Mucosa of stomach (tissue), 1 donor: Measurements from ENCODE around the gene UBLCP1.
"Not testable (repeated sequence)": the region's sequence is repeated elsewhere in the genome, so short reads cannot be mapped to it uniquely, and the experiment has no call there.

Experiments used
- H3K27me3 ChIP-seq: one replicate; pipeline ENCODE4 v1.7.0; 2013; ENCODE audit warnings: mild to moderate bottlenecking, low read length; ENCODE audit not compliant: control insufficient read depth, insufficient read depth
- H3K36me3 ChIP-seq: one replicate; pipeline ENCODE4 v1.7.0; 2013; ENCODE audit warnings: low read length; ENCODE audit not compliant: control insufficient read depth, insufficient read depth
- H3K4me1 ChIP-seq: one replicate; pipeline ENCODE4 v1.7.0; 2013; ENCODE audit warnings: mild to moderate bottlenecking, low read length; ENCODE audit not compliant: control insufficient read depth, insufficient read depth
- H3K4me3 ChIP-seq: one replicate; pipeline ENCODE4 v1.7.0; 2013; ENCODE audit warnings: low read length
- H3K9ac ChIP-seq: one replicate; pipeline ENCODE4 v1.7.0; 2013; ENCODE audit warnings: mild to moderate bottlenecking, low read length, moderate library complexity
- H3K9me3 ChIP-seq: one replicate; pipeline ENCODE4 v1.7.0; 2013; ENCODE audit warnings: mild to moderate bottlenecking, low read length, moderate library complexity; ENCODE audit not compliant: control insufficient read depth
- donor health status: Pancreatic carcinoma.

UBLCP1 gene

GRCh38 chr5:159262859-159263568 is at the start of gene UBLCP1:
Gene UBLCP1 (plus strand): TSS chr5:159263290. CDS start chr5:159268916, 5,626 bp downstream.
- H3K4me3 ChIP-seq: peak within 1 kb of the TSS; percentile 79
- no peaks in the 10 kb centered on the region for H3K36me3 ChIP-seq
- peak within 1 kb of the TSS; percentile 79 for H3K9ac ChIP-seq
- peaks cover 6% of the 10 kb centered on the region for H3K4me1 ChIP-seq
- H3K27me3 ChIP-seq: no peaks in the 10 kb centered on the region
- H3K9me3 ChIP-seq: no peaks in the 10 kb centered on the region

GRCh38 chr5:159214486-159215271 is 48.4 kb upstream of the UBLCP1 start:
- Histone ChIP-seq H3K9me3 (no peaks in the 10 kb centered on the region), H3K36me3 (no peaks in the 10 kb centered on the region), H3K4me3 (no peak overlapping the region), H3K9ac (no peak overlapping the region), H3K4me1 (peaks cover 23% of the 10 kb centered on the region), H3K27me3 (no peaks in the 10 kb centered on the region)

GRCh38 chr5:159215886-159216285 is 47.2 kb upstream of the UBLCP1 start:
- H3K4me1 ChIP-seq: peaks cover 11% of the 10 kb centered on the region

GRCh38 chr5:159216454-159216853 is 46.6 kb upstream of the UBLCP1 start:
- H3K9me3 ChIP-seq: no peaks in the 10 kb centered on the region
- H3K9ac ChIP-seq: no peak overlapping the region
- no peaks in the 10 kb centered on the region for H3K27me3 ChIP-seq
- peaks cover 6% of the 10 kb centered on the region for H3K4me1 ChIP-seq
- no peak overlapping the region for H3K4me3 ChIP-seq
- no peaks in the 10 kb centered on the region for H3K36me3 ChIP-seq

More at GRCh38 chr5:159215886-159216285, 47.2 kb upstream of the UBLCP1 start:
- no peaks in the 10 kb centered on the region for H3K36me3 ChIP-seq
- no peak overlapping the region for H3K4me3 ChIP-seq
- H3K9ac ChIP-seq: no peak overlapping the region
- H3K27me3 ChIP-seq: no peaks in the 10 kb centered on the region
- no peaks in the 10 kb centered on the region for H3K9me3 ChIP-seq

- Histone ChIP-seq H3K9ac (no peak overlapping the region), H3K9me3 (no peaks in the 10 kb centered on the region), H3K27me3 (no peaks in the 10 kb centered on the region), H3K4me3 (no peak overlapping the region), H3K4me1 (no peaks in the 10 kb centered on the region), H3K36me3 (no peaks in the 10 kb centered on the region)
These were observed 45.9 kb upstream of the UBLCP1 start for GRCh38 chr5:159217236-159217635.

GRCh38 chr5:159218595-159219023 is 44.5 kb upstream of the UBLCP1 start:
- Histone ChIP-seq H3K4me3 (no peak overlapping the region), H3K9me3 (no peaks in the 10 kb centered on the region), H3K27me3 (no peaks in the 10 kb centered on the region), H3K36me3 (no peaks in the 10 kb centered on the region), H3K4me1 (no peaks in the 10 kb centered on the region), H3K9ac (no peak overlapping the region)

- Histone ChIP-seq H3K9ac (no peak overlapping the region), H3K4me1 (no peaks in the 10 kb centered on the region), H3K9me3 (no peaks in the 10 kb centered on the region), H3K4me3 (no peak overlapping the region), H3K27me3 (no peaks in the 10 kb centered on the region), H3K36me3 (no peaks in the 10 kb centered on the region)
These were observed 42.9 kb upstream of the UBLCP1 start for GRCh38 chr5:159220206-159220605.

GRCh38 chr5:159223469-159223868 is 39.6 kb upstream of the UBLCP1 start:
- Histone ChIP-seq H3K36me3 (no peaks in the 10 kb centered on the region), H3K9ac (no peak overlapping the region), H3K4me1 (no peaks in the 10 kb centered on the region), H3K9me3 (no peaks in the 10 kb centered on the region), H3K27me3 (no peaks in the 10 kb centered on the region), H3K4me3 (no peak overlapping the region)

GRCh38 chr5:159224471-159224870 is 38.6 kb upstream of the UBLCP1 start:
- H3K9me3 ChIP-seq: no peaks in the 10 kb centered on the region
- no peak overlapping the region for H3K9ac ChIP-seq

GRCh38 chr5:159226451-159226850 is 36.6 kb upstream of the UBLCP1 start:
- Histone ChIP-seq H3K9me3 (no peaks in the 10 kb centered on the region), H3K9ac (no peak overlapping the region), H3K36me3 (no peaks in the 10 kb centered on the region), H3K4me3 (no peak overlapping the region), H3K27me3 (no peaks in the 10 kb centered on the region), H3K4me1 (no peaks in the 10 kb centered on the region)

More at GRCh38 chr5:159224471-159224870, 38.6 kb upstream of the UBLCP1 start:
- Histone ChIP-seq H3K4me1 (no peaks in the 10 kb centered on the region), H3K27me3 (no peaks in the 10 kb centered on the region), H3K36me3 (no peaks in the 10 kb centered on the region), H3K4me3 (no peak overlapping the region)

- Histone ChIP-seq H3K36me3 (no peaks in the 10 kb centered on the region), H3K9ac (no peak overlapping the region), H3K9me3 (no peaks in the 10 kb centered on the region), H3K4me1 (no peaks in the 10 kb centered on the region), H3K4me3 (no peak overlapping the region), H3K27me3 (no peaks in the 10 kb centered on the region)
These were observed 35.6 kb upstream of the UBLCP1 start for GRCh38 chr5:159227452-159227851.

- H3K36me3 ChIP-seq, H3K9ac ChIP-seq, H3K4me1 ChIP-seq, H3K4me3 ChIP-seq, H3K9me3 ChIP-seq, H3K27me3 ChIP-seq: not testable (repeated sequence)
These were observed 35.0 kb upstream of the UBLCP1 start for GRCh38 chr5:159228097-159228496.
